Activated naive CD4-positive, alpha-beta T cell treated with anti-CD3 and anti-CD28 coated beads, Interleukin-2, amount 50 U/mL, for 72 hours (primary cell): Measurements from ENCODE around the gene NPHP1. TPM values are rescaled to one million over a fixed set of nuclear protein-coding genes. Genes with fewer than 3 reads are reported as not detected.
"Not testable (repeated sequence)": the region's sequence is repeated elsewhere in the genome, so short reads cannot be mapped to it uniquely, and the experiment has no call there.

Source experiments
- ATAC-seq, 2 donors: fragments of 150-1000 bp; cut with Tn5 transposase; 2 replicates each; pipeline ENCODE4 v1.10.0; 2021; ENCODE audit warnings: mild to moderate bottlenecking in 2 of 2, moderate library complexity in 2 of 2
- DNase-seq, 2 donors: peaks; one replicate each; pipeline ENCODE4 v3.0.0; 2021 to 2022; ENCODE audit warnings: low spot score in 2 of 2
- H3K27ac Mint-ChIP-seq, 2 donors: one replicate each; pipeline ENCODE4 v1.8.0; 2022; ENCODE audit warnings: mild to moderate bottlenecking in 2 of 2, mixed read lengths in 2 of 2
- H3K36me3 Mint-ChIP-seq, 2 donors: one replicate each; pipeline ENCODE4 v1.8.0; 2022; ENCODE audit warnings: mixed read lengths in 2 of 2
- H3K9me3 Mint-ChIP-seq, 2 donors: one replicate each; pipeline ENCODE4 v1.8.0; 2022; ENCODE audit warnings: mixed read lengths in 2 of 2
- total RNA-seq, 2 donors: library from RNA; stranded (reverse); gene quantifications; one replicate each; pipeline ENCODE4 v1.2.3, GENCODE V29; 2022

NPHP1 gene
- total RNA-seq, 2 donors from 2014 or later, result 1.3 to 1.8 TPM

DNA sequence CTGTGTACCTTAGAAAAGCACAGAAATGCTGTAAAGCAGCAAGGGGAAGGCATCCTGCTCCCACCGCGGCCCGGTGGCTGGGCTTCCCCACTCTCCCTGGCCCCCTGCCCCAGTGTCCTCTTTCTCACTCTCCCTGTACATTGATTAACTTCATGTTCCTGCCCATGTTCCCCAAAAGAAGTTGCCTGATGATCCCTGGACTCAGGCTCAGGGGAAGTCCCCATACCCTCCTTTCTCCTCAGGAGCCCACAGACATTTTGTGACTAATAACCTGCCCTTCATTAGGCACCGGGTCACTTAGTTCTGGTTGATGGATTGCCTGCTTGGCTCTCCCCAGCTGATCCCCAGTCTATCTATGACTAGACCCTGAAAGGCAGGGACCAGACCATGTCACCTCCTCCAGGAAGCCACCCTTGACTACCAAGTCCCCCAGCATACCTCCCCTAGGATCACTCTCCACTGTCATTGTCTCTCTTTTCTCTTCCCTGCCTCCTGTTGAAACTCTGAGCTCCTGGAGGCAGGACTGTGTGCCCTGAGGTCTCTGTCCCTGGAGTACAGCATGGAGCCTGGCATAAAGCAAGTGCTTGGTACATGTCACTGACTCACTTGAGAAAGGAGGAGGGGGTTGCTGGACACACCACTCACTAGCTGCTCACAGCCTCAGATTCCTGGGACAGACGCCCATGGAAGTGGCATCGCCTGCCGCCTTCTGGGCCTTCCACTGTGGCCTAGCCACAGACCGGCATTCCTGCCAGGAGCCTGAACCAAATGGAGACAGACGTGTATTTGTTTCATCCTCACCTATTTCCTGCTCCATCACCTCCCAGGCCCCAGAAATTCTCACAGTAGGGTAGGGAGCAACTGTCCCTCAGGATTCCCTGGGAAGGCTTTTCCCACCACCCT, 102.7 kb downstream of the NPHP1 start:
- ATAC-seq, result peak in 1 of 2 donors; percentile 69
- Mint-ChIP-seq H3K36me3 (no peaks in the 10 kb centered on the region), H3K27ac (peak overlapping the region; percentile 17 to 34), H3K9me3 (peaks cover 0 to 5% of the 10 kb centered on the region in 2 donors)
- DNase-seq, result no peak

DNA sequence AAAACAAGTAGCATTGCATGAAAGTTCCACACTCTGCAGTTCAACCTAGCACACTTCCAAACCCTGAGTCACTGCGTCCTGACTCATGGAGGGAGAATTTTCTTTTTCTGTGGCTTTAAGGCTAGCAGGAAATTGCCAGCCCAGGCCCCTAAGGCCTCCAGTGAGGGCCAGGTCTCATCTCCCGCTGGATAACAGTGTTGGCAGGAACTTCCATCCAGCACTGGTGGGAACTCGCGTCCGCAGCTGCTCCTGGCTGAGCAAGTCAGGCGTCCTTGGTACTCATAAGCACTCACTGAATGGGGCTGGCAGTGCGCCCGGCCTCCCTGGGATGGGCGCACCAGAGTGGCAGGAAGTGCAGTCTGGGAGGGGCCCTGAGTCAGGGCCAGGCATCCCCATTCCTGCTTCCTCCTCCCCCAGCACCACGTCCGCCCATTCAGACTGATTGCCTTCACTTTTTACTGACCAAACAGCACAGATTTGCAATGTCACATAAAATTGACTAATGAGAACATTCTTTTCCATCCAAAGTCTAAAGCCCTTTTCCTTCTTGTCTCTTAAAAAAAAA, 103.5 kb downstream of the NPHP1 start:
- DNase-seq, result no peak
- Mint-ChIP-seq H3K27ac (peak overlapping the region in 1 of 2 donors; percentile 34), H3K9me3 (peaks cover 0 to 5% of the 10 kb centered on the region in 2 donors), H3K36me3 (no peaks in the 10 kb centered on the region)
- ATAC-seq, result peak; percentile 54 to 64

DNA sequence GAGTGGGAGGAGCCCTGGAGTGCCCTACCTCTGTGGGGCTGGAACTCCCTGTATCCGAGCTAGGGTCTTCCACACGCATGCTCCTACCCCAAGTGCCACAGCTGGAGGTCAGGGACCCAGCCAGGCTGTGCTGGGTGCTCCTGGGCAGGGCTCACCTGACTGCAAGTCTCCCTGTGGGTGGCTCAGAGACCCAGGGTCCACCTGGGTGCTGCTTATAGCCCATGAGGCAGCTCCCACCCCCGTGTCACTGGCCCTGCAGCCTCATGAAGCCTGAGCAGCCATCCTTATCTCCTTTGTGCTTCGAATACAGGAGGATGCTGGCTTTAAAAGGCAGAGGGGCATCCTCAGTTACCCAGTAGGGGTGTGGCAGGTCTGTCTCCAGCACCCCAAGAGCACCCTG, 103.9 kb downstream of the NPHP1 start:
- DNase-seq, H3K9me3 Mint-ChIP-seq, H3K27ac Mint-ChIP-seq, H3K36me3 Mint-ChIP-seq: not testable (repeated sequence)
- ATAC-seq, result peak in 1 of 2 donors; percentile 18

DNA sequence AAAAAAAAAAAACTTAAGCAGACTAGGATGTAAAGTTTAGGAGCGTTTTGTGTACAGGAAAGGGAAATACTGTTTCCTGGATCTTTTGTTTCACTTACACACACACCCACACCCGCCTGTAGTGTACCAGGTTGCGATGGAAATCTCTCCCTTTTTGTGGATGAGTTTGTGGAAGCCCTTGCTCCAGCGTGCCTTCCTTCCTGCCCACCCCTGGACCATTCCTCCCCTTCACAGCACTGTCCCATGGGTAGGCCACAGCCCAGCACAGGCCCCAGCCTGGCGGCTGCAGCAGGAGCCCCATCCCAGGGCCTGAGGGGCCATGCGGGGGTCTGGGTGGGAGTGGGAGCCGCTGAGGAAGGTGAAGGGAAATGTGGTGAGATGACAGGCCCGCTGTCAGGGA, 104.3 kb downstream of the NPHP1 start:
- no peak for DNase-seq
- Mint-ChIP-seq H3K36me3 (no peaks in the 10 kb centered on the region), H3K27ac (no peak overlapping the region), H3K9me3 (peaks cover 0 to 5% of the 10 kb centered on the region in 2 donors)
- no peak for ATAC-seq

DNA sequence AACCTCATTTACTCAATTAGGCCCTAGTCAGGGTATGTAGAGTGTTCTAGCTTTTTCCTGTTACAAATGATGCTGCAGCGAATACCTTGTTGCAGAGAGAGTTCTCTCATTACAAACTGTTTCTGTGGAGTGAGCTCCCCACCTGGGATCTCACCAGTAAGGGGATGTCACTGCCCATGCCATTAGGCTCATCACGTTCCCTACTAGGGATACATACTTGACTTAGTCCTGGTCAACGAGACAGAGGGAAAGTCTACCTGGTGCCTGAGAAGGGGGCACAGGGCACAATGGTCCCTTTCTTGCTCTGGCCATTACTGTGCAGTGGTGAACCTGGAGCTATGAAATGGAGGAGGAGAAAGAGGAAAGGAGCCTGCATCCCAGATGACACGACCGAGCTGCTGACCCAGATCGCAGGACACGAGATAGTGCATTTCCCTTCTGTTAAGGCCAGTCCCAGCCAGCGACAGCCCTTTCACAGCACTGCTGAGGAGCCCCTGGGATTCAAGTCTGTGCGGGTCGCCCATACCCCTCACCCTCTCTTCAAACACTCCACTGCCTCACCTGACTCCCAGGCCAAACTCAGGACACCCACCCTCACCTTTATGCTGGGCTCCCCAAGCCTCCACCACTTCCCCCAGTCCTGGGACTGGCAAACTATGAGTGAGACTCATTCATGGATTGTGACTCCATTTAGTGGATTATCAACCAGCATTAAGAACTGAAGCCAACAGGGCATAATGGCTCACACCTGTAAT, 105.2 kb downstream of the NPHP1 start:
- no peak for DNase-seq
- no peak for ATAC-seq
- H3K27ac Mint-ChIP-seq, result no peak overlapping the region
- peaks cover 0 to 5% of the 10 kb centered on the region in 2 donors for H3K9me3 Mint-ChIP-seq
- no peaks in the 10 kb centered on the region for H3K36me3 Mint-ChIP-seq

- DNase-seq (no peak), ATAC-seq (no peak)
- no peaks in the 10 kb centered on the region for H3K36me3 Mint-ChIP-seq
- H3K9me3 Mint-ChIP-seq, result peaks cover 0 to 5% of the 10 kb centered on the region in 2 donors
- no peak overlapping the region for H3K27ac Mint-ChIP-seq
Observed at GRCh38 chr2:110099038-110099425, 105.8 kb downstream of the NPHP1 start.

- DNase-seq, result no peak
- no peaks in the 10 kb centered on the region for H3K36me3 Mint-ChIP-seq
- ATAC-seq, result no peak
- peaks cover 0 to 5% of the 10 kb centered on the region in 2 donors for H3K9me3 Mint-ChIP-seq
- no peak overlapping the region for H3K27ac Mint-ChIP-seq
Observed at GRCh38 chr2:110097506-110098220, 107.2 kb downstream of the NPHP1 start.

- H3K36me3 Mint-ChIP-seq, result no peaks in the 10 kb centered on the region
- DNase-seq (no peak), ATAC-seq (no peak)
- peaks cover 0 to 5% of the 10 kb centered on the region in 2 donors for H3K9me3 Mint-ChIP-seq
- H3K27ac Mint-ChIP-seq, result no peak overlapping the region
Observed at GRCh38 chr2:110095994-110096633, 108.7 kb downstream of the NPHP1 start.

- H3K27ac Mint-ChIP-seq, H3K36me3 Mint-ChIP-seq, DNase-seq, ATAC-seq, H3K9me3 Mint-ChIP-seq: not testable (repeated sequence)
Observed at GRCh38 chr2:110094884-110095534, 109.8 kb downstream of the NPHP1 start.

GRCh38 chr2:110093924-110094323, 110.9 kb downstream of the NPHP1 start:
- ATAC-seq, H3K9me3 Mint-ChIP-seq, H3K27ac Mint-ChIP-seq, H3K36me3 Mint-ChIP-seq, DNase-seq: not testable (repeated sequence)

DNA sequence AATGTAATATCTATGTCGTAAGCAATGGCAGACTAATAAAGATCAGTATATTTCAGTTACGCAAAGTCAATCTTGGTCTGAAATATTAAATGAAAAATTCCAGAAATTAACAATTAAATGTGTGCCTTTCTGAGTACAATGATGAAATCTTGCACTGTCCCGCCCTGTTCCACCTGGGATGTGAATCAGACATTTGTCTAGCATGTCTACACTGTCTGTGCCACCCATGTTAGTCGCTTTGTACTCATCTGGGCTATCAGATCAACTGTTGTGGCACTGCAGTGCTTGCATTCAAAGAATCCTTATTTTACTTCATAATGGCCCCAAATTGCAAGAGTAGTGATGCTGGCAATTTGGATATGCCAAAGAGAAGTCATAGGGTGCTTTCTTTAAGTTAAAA, 114.6 kb downstream of the NPHP1 start:
- not testable (repeated sequence) for H3K9me3 Mint-ChIP-seq, DNase-seq, ATAC-seq, H3K36me3 Mint-ChIP-seq, H3K27ac Mint-ChIP-seq

DNA sequence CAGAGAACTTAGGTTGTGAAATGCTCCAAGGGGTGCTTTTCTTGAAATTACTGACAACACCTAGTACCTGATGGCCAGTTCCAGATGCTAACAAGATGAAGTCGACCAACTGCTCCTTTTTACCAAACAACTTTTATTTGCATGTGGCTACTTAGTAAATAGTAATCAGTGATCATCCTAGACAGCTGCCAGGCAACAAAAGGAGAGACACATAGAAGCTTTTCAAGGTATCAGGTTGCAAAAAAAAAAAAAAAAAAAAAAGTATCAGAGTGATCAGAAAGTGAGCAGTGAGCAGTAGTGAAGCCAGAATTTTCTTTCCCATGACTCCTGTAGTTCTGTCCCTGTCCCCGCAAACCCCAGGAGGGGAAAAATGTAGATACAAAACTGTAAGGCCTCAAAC, 121.1 kb downstream of the NPHP1 start:
- H3K36me3 Mint-ChIP-seq, DNase-seq, H3K27ac Mint-ChIP-seq, ATAC-seq, H3K9me3 Mint-ChIP-seq: not testable (repeated sequence)

- DNase-seq, H3K9me3 Mint-ChIP-seq, ATAC-seq: not testable (repeated sequence)
Observed at GRCh38 chr2:110083162-110083561, 121.7 kb downstream of the NPHP1 start.

DNA sequence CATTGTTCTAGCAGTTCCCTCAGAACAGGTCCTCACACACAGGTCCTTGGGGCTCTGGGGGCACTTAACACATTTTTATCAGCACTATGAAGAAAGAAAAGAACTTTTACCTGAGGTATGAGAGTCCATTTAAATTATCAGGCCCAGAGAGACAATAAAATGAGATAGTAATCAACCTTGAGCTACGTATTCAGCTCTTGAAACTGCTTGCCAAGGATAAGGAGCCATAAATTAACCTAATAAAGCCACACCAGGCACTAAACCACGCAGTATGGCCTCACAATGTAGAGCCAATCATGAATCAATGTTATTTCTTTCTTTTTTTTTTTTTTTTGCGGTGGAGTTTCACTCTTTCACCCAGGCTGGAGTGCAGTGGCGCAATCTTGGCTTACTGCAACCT, 126.7 kb downstream of the NPHP1 start:
- H3K27ac Mint-ChIP-seq, ATAC-seq, H3K9me3 Mint-ChIP-seq, H3K36me3 Mint-ChIP-seq, DNase-seq: not testable (repeated sequence)

More at GRCh38 chr2:110083162-110083561, 121.7 kb downstream of the NPHP1 start:
- H3K36me3 Mint-ChIP-seq, H3K27ac Mint-ChIP-seq: not testable (repeated sequence)

DNA sequence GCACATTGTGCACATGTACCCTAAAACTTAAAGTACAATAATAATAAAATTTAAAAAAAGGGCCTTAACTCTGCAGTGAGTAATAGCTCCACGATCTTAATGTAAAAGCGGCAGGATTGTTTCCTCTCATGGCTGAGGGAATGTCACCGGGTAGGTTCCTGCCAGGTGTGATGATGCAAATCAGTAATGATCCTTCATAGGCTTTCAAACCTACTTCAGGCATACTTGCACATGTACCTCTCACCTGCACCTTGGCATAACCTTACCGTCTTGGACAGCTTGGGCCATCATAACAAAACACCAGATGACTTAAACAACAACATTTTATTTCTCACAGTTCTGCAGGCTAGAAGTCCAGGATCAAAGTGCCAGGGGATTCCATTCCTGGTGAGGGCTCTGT, 128.9 kb downstream of the NPHP1 start:
- H3K9me3 Mint-ChIP-seq, DNase-seq, H3K36me3 Mint-ChIP-seq, ATAC-seq, H3K27ac Mint-ChIP-seq: not testable (repeated sequence)
